Stimulated activated CD4-positive, alpha-beta T cell treated with anti-CD3 and anti-CD28 coated beads, TNF-alpha, amount 100 ng/mL, for 1 hour (primary cell): Measurements from ENCODE around the gene NR1D2.

Experiments used
- DNase-seq, 3 donors: peaks; one replicate each; pipeline ENCODE4 v3.0.0-alpha.2; 2020; ENCODE audit warnings: low read depth in 3 of 3, low spot score in 1 of 3

The NR1D2 gene

GRCh38 chr3:23961913-23962312 is 16.8 kb downstream of the NR1D2 start:
- DNase-seq, result no peak

DNA sequence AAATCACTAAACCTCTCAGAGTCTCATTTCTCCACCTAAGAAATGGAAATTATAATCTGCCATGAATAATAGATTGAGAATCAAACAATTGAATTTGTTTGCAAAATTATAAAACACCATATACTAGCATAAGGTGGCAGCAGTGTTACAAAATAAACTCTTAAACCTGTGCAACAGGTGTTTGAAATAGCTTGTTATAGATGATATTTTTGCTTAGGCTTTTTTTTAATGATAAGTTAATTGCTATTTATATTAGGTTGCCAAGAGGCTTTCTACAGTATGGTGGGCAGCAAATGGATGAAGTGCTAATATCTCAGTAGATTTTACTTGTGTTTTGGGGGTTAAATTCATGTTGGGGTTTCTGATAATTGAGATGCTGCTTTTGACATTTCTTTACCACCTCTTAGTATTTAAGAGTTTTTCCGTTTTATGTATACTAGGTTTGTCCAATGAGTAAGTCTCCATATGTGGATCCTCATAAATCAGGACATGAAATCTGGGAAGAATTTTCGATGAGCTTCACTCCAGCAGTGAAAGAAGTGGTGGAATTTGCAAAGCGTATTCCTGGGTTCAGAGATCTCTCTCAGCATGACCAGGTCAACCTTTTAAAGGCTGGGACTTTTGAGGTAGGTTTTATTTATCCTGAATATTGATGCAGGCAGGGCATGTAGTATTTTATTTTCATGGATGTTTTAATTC is 19.6 kb downstream of the NR1D2 start:
- no peak for DNase-seq

- DNase-seq, result no peak
Observed at GRCh38 chr3:23966328-23966727, 21.2 kb downstream of the NR1D2 start.

- no peak for DNase-seq
Observed at GRCh38 chr3:23968463-23969184, 23.5 kb downstream of the NR1D2 start.

DNA sequence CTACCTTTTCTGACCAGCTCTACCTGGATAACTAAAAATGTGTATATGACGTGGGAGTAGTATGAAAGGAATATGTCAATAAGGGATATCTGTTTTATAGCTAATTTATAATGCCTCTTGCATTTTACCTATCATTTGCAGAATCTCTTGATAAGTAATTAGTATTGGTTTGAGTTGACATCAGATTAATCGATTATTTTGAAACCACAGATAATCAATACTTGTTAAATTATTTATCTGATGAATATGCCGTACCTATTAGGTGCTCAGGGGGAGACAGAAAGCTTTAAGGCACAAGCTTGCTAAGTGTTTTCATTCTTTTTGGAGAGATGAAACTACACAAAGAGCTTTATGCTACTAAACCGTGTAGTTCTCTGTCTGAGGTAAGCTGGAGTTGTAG is 24.3 kb downstream of the NR1D2 start:
- DNase-seq, result no peak

- DNase-seq, result no peak
Observed at GRCh38 chr3:23971684-23972083, 26.6 kb downstream of the NR1D2 start.

DNA sequence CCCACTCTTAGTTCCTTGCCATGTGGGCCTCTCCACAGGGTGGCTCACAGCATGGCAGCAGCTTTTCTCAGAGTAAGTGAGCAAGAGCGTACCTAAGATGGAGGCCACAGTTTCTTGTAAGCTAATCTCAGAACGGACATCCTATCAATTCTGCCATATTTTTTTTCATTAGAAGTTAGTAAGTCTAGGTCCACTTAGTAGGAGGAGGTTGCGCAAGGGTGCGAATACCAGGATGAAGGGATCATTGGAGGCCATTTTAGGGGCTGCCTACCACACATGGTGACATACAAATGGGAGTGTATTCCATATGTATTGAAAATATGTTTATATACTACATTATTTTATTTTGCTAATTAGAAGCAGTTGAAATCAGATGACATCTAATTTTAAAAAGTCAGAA is 31.5 kb downstream of the NR1D2 start:
- no peak for DNase-seq

DNA sequence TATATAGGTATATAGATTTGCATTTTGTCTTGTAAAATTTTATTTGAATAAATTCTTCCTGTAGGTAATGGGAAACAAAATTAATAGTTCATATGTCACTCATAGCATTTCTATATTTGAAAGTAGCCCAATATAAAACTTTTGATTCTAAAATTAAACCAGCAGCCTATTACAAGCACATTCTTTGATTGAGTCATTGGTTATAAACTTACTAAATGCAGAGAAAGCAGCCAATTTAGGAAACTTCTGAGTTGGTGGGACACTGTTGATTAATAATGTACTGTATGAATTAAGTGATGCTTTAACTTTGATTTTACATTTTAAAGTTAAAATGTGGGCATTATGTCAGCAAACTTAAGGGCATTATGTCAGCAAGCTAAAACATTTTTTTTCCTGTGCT is 34.5 kb downstream of the NR1D2 start:
- DNase-seq, result no peak

GRCh38 chr3:23981136-23981535 is 36.0 kb downstream of the NR1D2 start:
- DNase-seq, result no peak

GRCh38 chr3:23981955-23982354 is 36.9 kb downstream of the NR1D2 start:
- DNase-seq, result no peak

GRCh38 chr3:23984934-23985333 is 39.8 kb downstream of the NR1D2 start:
- no peak for DNase-seq

GRCh38 chr3:23985747-23986544 is 40.9 kb downstream of the NR1D2 start:
- no peak for DNase-seq

GRCh38 chr3:23987356-23987755 is 42.3 kb downstream of the NR1D2 start:
- DNase-seq, result no peak

DNA sequence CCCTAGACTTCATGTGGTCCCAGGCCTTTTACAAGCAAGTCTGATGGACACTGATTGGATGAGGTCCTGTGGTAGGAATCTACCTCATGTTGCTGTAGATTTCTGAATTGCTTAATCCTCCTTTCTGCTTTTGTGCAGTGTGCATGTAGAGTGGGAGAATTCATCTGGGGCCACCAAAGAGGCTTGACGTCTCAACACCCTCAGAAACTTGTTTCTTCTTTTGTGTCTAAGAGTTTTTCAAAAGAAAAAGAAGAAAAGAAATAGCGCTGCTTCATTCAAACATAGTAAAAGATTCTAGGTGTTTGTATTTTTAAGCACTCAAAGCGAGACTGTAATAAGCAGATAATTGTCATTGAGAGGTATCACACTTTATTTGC is 46.2 kb downstream of the NR1D2 start:
- no peak for DNase-seq

DNA sequence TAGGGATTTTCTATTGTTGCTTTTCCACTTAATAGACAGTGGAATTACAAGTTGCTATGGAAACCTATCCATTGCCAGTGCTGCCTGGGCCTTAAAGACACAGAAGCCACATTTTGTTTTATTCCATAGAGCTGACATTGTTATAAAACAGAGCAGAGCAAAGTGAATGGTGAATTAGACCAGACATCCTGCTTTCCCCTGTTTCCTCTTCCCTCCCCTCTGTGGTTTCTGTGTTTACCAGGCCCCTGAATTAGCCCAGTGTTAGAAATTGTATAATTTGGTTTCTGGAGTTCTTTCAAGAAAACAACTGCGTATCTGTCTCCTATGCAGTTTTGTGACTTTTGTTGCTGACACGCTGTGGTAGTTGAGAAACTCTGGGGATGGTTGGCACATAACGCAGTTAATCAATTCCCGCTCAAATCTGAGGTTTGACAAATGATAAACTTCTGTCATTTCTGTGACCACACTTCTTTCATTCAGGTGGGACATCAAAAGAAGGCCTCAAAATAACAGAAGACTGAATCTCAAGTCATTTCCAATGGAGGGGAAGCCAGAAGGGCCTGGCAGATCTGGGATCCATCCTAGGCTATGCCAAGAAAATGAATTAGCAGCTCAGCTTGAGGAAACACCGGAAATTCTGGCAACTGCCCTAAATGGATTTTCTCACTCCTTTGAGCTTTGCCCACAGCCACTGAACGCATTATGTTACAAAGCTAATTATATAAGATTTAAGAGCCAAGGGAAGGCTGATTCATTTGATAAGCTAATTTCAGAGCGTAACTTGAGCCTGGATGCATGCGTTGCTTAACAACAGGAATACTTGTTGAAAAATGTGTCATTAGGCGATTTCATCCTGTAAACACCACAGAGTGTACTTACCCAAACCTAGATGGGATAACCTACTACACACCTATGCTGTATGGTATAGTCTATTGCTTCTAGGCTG is 46.9 kb downstream of the NR1D2 start:
- DNase-seq, result no peak

DNA sequence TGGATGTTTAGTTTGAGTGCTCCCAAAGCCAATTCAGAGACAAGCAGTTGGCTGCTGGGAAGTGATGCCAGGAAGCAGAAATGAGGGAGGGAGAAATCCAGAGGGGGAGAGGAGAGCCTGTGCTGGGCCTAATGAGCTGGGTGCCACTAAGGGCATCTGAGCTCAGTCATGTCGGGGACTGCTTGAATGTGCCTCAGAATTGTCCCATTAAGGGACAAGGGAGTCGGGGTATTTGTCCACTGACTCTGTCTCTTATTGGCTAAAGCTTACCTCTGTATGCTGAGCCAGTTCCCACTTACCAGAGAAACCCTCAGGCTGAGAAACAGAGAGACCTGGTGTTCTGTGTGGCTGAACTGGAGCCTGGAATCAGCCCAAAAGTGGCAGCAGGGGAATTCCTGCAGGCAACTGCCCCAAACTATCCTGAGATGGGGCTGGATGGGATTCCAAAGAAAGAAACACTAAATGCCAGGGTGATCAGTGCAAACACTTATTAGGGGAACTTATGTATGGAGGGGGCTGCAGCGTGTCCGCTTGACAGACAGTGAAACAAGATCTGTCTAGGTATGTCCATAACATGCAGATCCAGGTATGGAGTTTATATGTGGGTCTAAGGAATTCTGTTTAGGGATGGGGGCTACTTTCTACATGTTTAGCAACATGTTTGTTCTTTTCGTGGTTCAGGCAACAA is 48.6 kb downstream of the NR1D2 start:
- no peak for DNase-seq

- no peak for DNase-seq
Observed at GRCh38 chr3:23994244-23994569, 49.1 kb downstream of the NR1D2 start.

DNA sequence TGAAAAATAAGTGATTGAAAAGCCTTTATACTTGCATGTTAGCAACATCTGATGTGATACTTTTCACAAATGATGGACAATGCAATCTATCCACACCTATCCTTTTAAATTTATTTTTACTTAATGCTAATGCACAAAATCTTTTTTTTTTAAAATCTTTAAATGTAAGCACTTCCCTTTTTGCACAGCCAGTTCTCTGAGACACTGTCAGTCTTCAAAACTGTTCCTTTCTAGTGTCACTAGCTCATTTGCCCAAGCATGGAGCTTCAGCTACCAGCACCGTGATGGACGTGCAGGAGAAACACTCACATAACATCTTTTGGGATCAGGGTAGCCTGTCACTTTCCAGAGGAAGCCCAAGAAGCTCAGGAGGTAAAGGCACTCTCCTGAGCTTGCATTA is 50.1 kb downstream of the NR1D2 start:
- no peak for DNase-seq

- no peak for DNase-seq
Observed at GRCh38 chr3:23996095-23996524, 51.0 kb downstream of the NR1D2 start.

GRCh38 chr3:23999012-23999641 is 54.0 kb downstream of the NR1D2 start:
- peak in 2 of 3 donors; percentile 16 to 52 for DNase-seq
